Putamen (tissue), 1 donor: ENCODE results near the gene TRAPPC8.
"Not testable (repeated sequence)": the region's sequence is repeated elsewhere in the genome, so short reads cannot be mapped to it uniquely, and the experiment has no call there.

Experiments
- DNase-seq: peaks from one replicate; pipeline ENCODE4 v3.0.0-alpha.2; 2016; ENCODE audit warnings: low spot score

The TRAPPC8 gene

DNA sequence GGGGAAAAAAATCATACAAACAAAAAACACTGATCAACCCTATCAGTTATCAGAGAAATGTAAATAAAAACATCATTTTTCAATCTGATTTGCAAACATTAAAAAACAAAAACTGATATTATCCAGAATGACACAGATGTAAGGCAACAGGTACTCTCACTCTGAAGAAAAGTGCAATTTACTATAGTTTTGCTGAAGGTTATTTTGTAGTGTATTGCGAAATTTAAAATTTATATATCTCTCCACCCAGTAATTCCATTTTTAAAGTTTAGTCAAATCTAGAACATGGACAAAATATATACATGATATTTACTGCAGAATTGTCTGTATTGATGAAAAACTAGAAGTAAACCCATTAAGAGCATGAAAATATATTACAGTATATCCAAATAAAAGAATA, 79.8 kb downstream of the TRAPPC8 start:
- DNase-seq: no peak

DNA sequence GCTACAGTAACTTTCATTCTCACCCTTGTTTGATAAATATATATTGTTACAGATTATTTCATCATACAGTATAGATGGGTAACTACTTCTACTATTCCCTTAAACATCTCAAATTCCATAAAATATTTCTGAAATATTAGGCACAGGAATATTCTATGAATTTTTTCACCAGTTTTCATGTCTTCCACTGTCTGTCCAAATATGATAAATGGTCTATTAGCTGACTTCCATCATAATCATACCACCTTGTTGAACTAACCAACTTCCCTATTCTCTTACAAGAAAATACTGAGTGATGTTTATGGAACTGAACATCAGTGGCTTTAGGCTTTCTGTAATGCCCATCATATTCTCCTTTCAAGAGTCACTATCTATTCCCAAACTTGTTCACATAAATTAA, 82.4 kb downstream of the TRAPPC8 start:
- DNase-seq: no peak

DNA sequence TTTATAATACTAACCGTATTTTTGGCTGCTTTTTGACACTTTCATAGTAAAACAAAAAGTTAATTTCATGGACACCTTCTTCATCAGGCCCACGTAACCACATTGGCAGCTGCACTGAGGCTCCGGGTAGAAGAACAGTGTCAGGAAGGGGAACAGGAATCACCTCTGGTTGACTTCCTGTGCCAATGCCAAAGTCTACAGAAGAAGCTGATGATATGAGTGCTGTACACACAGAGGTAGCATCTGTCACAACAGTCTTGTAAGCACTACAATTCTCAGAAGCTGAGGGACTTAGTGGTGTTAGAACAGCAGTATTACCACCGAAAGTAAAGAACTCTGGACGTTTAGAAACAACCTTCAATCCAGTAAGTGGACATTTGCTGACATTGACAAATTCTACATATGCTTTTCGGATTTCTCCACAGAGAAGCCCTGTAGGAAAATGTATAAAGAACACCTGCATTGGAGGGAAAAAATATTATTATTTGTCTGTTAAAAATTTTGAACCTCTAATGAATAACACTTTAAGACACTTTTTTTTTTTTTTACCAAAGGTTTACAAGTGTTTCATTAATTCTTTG, 85.3 kb downstream of the TRAPPC8 start:
- no peak for DNase-seq

DNA sequence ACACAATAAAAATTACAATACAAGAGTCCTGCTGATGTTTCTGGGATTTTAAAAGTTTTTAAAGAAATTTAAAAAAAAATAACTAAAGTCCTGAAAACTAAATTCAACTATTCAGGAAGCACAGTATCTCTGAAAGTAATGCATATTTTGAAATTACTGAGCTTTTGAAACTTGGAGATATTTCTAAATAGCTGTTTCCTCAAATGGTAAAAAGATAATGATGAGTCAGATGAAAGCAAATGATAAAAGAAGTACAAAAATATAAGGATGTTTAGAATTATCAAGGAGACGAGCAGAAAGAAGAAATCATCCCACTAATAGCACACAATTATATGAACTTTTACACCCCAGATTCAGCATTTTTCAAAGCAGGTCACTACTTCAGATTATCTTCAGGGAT, 92.1 kb downstream of the TRAPPC8 start:
- DNase-seq: no peak

DNA sequence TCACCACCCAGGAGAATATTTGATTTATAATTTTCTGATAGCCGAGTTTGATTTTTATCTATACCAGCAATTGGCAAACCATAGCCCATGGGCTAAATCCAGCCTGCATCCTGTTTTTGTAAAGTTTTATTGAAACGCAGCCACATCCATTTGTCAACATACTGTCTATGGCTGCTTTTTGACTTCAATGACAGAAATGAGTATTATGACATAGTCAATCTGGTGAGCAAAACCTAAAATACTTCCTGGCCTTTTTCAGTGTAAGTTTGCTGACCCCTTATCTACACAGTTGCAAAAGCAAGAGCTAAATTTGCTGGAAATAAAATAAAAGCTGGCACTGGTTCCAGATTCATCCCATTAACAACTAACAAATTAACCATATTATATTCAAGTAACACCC, 102.4 kb downstream of the TRAPPC8 start:
- DNase-seq: no peak

DNA sequence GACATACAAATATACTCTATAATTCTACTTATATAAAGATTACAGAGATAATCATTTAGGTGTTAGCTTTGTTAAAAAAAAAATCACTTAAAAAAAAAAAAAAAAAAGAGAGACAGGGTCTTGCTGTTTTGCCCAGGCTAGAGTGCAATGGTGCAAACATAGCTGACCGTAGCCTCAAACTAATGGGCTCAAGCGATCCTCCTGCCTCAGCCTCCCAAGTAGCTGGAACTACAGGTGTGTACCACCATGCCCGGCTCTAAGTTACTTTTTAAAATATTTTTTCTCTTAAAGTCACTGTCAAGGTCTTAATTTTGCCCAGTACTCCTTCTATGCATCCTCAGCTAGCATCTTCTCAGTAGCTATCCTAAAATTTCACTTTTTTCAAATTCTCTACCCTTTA, 105.0 kb downstream of the TRAPPC8 start:
- no peak for DNase-seq

DNA sequence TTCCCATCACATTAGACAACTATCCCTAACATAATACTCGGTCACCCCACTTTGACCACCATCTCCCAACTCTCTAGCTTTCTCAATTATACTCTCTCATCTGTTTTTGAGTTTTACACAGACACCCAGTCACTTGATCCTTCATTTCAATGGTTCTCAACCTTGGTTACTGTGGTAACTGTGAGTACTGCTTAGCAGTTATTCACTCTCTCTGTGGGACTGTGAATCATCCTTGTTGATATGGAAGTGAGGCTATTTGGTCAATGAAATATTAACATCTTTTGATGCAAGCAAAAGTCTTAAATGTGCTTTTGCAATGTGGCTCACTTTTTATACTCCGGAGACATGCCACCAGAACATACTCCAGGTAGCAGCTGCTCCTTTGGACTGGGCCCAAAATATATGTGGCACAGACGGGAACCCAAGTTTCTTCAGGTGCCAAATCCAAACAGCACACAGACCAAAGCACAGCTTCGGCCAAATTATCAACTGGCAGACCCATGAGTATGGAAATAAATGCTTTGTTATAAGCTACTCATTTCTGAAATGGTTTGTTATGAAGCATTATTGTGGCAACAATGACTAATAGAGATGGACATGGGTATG, 107.3 kb downstream of the TRAPPC8 start:
- DNase-seq: no peak

DNA sequence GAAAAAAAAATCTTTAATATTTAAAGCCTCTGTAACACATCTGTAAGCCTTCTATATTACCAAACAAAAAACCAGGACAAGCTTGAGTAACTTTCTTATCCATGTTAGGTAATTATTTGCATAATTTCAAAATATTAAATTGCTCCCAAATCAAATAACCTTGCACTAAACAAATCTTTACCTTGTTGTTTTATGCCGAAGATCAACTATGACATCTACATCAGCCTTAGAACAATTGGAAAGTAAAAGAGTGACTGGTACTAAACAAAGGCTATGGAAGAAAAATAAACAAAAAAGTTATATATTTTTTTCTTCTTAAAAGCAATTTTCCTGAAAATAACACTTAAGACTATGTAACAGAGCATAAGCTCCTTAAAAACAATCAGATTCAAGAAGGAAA, 111.0 kb downstream of the TRAPPC8 start:
- no peak for DNase-seq

DNA sequence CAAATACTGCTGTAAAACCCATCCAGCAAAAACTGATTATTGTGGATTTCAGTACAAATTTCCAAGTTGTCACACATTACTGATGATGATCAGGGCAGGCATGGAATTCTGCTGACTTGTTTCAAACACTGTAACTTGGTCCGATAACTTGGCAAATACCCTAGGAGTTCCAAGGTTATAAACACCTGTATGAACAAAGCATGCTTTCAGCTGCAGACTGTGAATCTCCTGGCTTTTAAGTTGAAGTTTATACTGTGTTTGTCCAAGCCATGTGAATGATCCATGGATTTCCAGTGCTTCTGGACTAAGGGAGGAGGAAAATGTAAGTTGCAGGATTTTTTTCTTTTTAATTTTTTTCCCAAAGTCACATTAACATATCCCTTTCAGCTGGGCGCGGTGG, 112.2 kb downstream of the TRAPPC8 start:
- DNase-seq: no peak

DNA sequence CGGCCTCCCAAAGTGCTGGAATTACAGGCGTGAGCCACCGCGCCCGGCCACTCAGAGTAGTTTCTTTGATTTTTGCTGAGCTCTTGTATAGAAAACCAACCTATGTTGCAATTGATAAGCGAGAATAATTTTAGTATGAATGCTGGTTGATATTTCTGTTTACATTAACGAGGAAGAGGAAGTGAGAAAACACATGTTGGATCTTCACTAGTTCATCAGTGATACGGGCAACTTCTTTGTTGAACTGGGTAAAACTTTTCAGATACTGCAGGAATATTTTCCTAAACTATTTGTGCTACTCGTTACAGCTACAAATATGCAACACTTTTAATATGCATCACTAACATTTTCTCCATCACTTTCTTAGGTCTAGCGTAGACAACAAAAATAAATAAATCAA, 114.3 kb downstream of the TRAPPC8 start:
- no peak for DNase-seq

DNA sequence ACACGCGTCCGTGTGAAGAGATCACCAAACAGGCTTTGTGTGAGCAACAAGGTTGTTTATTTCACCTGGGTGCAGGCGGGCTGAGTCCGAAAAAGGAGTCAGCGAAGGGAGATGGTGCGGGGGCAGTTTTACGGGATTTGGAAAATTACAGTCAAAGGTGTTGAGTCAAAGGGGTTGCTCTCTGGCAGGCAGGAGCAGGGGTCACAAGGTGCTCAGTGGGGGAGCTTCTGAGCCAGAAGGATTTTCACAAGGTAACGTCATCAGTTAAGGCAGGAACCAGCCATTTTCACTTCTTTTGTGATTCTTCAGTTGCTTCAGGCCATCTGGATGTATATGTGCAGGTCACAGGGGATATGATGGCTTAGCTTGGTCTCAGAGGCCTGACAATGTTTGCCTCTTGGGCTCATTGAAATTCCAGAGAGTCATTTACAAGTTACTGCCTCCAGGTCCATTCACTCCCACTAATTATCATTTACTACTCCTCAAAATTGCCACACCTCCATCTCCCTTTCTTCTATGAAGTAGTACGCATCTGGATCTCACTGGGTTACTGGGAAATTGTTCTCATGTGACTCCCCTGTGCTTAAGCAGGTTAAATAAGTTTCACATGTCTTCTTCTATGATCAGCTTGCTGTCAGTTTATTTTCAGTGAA, 116.1 kb downstream of the TRAPPC8 start:
- not testable (repeated sequence) for DNase-seq

DNA sequence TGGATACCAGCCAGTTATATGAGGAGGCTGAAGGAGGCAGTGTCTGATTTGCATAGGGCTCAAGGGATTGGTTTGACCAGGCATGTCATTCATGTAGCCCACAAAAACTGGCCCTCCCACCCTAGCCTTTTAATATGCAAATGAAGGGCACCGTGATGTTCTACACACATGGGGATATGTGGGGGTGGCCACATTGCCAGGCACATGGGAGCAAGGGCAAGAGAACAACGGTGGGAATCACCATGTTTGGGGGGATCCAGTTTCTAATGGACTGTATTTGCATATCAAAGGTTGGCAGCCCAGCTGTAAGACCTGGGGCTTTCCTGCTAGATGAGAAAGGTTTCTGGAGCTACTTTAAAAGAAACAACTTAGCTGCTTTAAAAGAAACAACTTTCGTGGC, 117.2 kb downstream of the TRAPPC8 start:
- no peak for DNase-seq

DNA sequence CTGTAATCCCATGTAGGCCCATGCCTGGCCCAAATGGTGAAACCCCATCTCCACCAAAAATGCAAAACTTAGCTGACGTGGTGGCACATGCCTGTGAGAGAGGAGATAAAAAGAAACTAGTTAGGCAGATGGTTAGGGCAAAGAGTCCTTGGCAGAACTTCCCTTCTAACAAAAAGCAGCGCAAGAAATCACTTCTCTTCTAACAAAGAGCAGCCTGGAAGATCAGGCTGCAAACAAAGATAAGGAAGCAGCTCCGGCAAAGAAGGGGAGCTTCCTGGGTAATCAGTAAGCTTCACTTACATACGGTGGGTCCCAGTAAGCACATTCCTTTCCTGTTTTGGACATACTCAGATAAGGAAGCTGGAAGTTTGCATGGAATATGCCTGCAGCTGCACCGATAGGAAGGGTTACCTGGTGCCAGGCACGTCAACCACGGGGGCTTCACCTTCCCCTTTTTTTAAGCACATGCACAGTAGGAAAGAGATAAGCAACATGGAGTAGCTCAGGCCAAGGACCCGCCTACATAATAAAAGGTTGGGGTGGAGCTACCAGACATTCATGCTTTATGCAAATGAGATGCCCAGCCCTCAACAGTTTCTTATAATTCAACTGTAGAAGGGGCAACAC, 121.3 kb downstream of the TRAPPC8 start:
- DNase-seq: no peak

DNA sequence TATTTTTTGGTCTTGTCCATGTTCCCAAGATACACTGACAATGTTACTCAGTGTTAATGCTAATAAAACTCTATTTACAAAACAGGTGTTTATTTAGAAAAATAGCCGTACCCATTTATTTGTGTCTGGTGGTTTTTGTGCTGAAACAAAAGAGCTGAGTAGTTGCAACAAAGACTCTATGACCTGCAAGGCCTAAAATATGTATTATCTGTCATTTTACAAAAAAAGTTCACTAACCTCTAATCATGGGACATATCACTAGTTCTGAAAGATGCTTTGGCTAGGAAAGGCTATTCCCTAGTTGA, 123.1 kb downstream of the TRAPPC8 start:
- DNase-seq: no peak

DNA sequence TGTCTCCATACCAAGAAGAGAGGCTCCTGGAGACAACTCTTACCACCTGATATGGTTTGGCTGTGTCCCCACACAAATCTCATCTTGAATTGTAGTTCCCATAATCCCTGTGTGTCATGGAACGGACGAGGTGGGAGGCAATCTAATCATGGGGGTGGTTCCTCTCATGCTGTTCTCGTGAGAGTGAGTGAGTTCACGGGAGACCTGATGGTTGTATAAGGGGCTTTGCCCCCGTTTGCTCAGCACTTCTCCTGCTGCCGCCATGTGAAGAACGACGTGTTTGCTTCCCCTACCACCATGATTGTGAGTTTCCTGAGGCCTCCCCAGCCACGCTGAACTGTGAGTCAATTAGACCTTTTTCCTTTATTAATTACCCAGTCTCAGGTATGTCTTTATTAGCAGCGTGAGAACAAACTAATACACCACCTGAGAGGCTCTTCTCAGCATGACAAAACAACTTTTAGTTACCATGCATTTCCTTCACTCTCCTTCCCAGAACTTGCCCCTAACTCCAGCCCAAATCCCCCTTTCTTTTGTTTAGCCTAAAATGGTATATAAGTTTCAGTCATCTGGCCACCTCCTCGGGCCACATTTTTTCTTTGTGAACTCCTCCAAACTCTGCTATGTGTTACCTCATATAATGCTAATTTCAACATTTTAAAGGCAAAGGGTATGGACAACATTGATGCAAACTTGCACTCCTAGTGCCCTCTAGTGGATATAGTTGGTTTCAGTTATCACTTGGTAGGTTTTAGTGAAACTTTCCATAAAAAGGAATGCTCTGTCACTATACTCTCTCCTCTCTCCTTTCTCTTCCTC, 123.6 kb downstream of the TRAPPC8 start:
- peak; percentile 7 for DNase-seq

DNA sequence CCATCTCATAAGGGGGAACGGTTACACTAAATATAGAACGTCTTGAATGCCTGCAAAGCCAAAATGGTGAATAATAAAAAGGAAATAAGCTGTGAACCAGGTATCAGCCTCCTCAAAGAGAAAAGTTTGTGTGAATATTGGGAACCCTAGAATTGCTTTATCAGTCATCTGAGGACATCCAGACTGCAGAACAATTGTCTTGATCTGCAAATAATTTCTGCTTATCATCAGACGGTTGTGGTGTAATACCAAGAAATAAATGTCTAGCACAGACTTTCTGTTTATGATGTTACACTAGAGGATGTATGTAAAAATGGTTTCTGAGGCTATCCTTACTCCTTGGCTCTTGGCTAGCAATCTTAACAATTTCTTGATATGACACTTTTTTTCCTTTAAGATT, 128.8 kb downstream of the TRAPPC8 start:
- no peak for DNase-seq

DNA sequence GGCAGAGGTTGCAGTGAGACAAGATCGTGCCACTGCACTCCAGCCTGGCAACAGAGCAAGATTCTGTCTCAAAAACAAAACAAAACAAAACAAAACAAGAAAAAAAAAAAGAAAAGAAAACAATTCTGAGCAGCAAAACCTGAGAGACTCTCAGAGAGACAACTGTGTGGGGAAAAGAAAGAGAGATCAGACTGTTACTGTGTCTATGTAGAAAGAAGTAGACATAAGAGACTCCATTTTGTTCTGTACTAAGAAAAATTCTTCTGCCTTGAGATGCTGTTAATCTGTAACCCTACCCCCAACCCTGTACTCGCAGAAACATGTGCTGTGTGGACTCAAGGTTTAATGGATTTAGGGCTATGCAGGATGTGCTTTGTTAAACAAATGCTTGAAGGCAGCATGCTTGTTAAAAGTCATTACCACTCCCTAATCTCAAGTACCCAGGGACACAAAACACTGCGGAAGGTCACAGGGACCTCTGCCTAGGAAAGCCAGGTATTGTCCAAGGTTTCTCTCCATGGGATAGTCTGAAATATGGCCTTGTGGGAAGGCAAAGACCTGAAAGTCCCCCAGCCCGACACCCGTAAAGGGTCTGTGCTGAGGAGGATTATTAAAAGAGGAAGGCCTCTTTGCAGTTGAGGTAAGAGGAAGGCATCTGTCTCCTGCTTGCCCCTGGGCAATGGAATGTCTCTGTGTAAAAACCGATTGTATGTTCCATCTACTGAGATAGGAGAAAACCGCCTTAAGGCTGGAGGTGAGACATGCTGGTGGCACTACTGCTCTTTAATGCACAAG, 132.4 kb downstream of the TRAPPC8 start:
- DNase-seq: not testable (repeated sequence)

DNA sequence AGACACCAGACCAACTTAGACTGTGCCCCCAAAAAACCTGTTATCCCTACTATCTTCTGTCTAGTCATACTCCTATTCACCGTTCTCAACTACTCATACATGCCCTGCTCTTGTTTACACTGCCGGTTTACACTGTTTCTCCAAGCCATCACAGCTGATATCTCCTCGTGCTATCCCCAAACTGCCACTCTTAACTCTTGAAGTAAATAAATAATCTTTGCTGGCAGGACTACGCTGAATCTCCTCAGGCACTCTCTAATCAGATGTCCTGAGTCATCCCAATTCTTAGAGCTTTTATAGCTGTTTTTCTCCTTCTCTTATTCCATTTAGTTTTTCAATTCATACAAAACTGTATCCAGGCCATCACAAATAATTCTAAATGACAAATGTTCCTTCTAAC, 133.9 kb downstream of the TRAPPC8 start:
- not testable (repeated sequence) for DNase-seq

DNA sequence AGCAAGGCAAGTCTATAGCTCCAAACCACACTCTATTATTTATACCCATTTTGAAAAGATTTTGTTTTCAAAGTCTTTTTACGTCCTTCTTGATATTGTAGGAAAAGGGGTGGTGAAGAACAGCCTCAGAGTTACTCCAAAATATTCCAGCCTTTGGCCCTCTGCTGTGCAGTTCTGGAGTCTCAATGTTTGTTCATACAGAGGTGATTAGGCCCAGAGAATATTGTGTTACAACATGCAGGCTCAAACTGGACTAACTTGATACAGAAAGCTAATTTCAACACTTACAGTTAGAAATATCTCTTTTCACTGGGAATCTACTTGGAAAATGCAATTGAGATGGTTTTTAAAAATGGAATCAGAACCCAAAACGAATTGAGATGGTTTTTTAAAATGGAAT, 141.8 kb downstream of the TRAPPC8 start:
- no peak for DNase-seq

DNA sequence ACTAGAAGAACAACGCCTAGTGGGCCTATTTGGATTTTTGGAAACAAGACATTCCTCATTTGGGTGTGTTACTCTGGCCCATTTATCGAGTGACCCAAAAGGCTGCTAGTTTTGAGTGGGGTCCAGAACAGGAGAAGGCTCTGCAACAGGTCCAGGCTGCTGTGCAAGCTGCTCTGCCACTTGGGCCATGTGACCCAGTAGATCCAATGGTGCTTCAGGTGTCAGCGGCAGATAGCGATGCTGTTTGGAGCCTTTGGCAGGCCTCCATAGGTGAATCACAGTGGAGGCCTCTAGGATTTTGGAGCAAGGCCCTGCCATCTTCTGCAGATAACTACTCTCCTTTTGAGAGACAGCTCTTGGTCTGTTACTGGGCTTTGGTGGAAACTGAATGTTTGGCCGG, 143.7 kb downstream of the TRAPPC8 start:
- not testable (repeated sequence) for DNase-seq

DNA sequence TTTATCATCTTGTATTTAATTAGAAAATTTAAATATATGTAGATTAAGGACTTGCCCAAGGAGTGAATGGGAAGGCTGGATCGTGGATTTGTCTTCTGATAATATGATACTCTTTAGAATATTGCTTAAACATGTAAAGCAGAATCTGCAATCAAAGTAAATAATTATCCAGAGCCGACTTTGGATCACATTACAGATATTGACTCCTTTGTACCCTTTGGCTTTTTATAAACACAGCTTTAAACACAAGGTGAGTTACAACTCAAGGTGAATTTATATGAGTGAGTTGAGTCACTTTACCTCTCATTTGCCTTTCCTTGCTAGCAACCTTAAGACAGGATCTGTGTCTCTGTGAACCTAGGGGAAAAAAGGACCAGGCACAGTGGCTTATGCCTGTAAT, 144.5 kb downstream of the TRAPPC8 start:
- DNase-seq: no peak

DNA sequence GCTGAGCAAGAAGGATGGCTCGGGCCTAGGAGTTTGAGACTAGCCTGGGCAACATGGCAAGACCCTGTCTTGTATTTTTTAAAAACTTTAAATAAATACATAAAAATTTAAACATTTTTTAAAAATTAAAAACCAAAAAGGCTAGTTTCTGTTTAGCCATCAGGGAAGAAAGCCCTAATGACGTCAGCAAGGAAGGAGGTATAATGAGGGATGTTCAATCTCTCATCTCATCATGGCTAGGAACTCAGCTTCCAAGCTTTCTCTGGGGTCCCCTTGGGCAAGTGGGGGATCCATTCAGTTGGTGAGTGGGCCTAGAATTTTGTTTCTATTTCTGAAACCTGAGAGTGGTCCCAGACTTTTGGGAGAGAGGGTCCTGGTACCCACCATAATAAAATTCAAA, 147.2 kb downstream of the TRAPPC8 start:
- DNase-seq: no peak
